ENCODE data around the gene MRGPRD.

The MRGPRD gene

DNA sequence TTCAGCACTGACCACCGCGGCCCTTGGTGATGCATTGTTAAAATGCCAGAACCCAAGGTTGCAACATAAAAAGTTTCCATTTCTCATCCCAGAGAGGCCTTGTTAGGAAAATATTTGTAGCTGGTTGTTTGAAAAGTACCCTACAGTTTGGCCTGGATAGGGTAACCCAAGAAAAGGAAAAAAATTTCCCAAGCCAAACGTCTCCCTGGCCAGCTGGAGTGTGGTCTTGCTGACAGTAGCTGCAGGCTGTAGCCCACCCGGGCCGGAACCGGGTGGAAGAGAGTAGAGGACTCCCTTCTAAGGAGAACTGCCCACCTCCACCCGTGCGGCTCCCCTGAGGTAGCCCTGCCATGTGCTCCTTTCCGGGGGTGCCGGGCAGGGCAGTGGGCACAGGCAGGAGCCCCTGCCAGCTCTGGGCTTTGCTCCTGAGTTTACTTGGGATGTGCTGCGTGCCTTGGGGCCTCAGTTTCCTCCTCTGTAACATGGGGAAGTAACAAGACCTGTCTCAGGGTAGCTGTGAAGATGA is 38.6 kb downstream of the MRGPRD start:
- DNase-seq: no peak

DNA sequence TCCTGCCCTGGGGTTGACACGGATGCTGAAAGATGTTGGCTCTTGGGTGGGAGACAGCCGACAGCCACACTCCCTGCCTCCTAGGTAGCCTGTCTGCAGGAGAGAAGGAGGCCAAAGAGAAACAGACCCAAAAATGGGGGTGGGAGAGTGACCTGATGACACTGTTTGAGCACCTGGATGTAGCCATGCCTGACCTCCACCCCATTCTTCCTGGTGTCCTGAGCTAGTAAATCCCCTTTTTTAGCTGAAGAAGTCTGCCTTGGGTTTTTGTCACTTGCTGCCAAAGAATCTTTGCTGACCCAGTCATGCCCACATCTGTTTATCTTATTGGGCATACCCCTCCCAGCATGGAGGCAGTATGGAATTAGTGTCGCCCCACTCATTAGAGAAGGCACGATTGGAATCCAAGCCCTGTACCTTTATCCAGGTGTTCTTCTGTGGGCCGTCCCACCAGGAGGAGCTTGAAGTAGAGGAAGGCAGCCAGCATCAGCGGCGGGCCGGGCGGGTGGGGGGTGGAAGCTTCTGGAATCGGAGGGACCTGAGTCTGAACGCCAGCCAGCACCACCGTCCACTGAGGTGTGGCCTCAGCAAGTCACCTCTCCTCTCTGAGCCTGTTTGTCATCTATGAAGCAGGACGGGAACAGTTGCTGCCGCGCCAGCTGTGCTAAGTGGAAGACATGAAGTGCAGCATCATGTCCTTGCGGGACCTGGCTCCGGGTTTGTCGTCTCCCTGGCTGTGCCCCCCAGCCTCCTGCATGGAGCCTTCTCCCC is 39.3 kb downstream of the MRGPRD start:
- no peak for DNase-seq

DNA sequence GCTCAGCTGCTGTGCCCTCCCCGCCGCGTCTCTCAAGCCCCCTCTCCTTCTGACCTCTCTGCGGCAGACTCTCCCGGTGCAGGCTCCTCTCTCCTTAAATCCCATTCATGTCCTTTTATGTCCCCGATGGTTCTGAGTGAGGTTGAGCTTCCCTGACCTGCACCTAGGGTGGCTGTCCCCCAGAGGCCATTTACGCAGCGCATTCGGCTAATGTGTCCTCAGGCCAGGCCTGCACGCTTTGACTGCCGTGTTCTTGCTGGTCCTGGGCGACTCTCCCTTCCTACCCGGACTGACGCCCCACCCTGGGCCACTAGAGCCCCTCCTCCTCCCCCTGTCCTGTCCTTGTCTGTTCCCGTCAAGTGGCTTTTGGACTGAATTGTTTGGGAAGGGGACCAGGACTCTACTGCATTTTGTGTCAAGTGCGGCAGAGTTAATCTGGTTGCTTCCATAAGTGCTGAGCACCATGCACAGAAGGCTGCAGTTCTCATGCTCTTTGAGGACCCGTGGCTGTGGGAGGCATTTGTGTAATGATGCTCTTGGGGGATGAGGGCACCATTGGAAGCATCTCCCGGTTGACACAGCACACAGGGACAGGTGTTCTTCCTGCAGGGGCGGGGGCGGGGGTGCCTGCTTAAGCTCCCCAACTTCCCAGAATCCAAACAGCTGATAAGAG is 40.0 kb downstream of the MRGPRD start:
- DNase-seq: no peak

DNA sequence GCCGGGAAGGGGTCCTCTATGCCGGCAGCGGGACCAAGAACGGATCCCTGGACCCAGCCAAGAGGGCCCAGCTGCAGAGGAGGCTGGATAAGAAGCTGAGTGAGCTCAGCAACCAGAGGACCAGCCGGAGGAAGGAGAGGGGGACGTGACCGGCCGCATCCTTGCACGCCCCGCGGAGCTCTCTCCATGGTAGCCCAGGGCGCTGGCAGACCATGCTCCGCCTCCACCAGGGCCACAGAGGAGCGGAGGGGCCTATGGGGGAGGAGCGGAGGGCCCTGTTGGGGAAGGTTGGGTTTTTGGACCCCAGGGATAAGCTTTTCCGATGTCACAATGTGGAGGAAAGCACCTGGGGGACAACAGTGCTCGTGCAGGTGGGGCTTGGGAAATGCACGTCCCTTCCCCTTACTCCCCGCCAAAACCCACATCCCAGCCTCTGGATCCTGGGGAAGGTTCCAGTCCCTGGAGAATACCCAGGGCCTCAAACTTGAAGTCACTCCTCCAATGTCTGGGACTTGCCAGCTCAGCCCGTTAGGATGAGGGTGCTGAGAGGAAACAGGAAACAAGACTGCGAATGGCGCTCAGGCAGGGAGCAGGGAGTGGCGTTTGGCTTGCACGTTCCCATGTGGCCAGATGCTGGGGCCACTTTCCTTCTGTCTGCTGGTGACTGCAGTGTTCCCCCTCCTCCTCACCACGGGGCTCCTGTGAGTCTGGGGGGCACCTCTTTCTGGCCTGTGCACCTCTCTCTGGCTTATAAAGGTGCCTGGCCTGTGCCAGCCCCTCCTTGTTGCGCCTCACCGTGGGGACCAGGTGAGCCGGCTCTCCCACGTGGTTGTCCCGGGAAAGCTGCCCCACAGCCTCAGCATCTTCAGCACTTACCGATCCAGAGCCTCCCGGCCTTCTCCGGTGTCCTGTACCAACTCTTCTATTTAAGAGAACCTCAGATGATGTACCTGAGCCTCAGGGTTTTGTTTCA is 40.9 kb downstream of the MRGPRD start:
- DNase-seq: no peak

DNA sequence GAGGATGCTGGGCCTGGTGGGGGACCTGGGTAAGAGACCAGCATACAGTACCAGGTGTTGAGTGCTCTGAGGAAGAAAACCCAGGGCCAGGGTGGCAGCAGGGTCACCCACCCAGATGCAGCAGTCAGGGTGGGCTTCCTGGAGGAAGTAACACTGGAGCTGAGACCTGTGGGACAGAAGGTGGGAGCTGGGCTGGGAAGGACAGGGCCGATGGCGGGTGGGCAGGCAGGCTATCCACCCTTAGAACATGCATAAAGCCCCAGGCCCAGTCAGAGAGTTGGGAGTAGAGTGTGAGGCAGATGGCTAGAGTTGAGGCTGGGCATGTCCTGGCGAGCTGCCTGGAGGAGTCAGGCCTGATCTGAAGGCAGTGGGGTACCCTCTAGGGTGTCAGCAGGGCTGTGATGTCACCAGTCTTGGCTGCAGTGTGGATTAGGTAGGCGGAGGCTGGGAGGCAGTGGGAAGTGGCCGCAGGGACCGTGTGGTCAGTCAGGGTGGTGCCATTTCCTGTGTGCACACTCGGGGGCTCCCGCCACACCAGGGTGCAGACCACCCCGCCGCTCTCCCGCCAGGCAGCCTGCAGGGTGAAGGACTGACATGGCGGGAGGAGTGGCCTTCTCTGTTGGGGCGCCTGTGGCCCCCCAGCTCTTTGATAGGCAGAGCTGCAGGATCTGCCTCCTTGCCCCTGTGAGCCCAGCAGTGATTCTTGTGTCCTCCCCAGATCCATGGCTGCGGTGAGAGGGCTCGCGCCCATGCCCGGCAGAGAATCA is 41.8 kb downstream of the MRGPRD start:
- no peak for DNase-seq

DNA sequence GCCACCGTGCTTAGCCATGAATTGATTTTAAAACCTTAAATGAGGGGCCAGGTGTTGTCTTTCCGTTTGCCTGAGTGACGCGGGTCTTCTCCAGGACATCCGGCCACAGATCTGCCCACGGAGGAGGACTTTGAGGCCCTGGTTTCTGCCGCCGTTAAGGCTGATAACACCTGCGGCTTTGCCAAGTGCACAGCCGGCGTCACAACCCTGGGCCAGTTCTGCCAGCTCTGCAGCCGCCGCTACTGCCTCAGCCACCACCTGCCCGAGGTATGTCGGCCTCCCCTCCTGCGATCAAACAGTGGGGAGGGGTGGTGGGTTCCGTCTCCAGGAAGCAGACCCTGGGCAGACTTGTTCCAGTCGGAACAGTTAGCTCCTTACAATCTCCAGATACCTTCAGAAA is 42.7 kb downstream of the MRGPRD start:
- DNase-seq: no peak

DNA sequence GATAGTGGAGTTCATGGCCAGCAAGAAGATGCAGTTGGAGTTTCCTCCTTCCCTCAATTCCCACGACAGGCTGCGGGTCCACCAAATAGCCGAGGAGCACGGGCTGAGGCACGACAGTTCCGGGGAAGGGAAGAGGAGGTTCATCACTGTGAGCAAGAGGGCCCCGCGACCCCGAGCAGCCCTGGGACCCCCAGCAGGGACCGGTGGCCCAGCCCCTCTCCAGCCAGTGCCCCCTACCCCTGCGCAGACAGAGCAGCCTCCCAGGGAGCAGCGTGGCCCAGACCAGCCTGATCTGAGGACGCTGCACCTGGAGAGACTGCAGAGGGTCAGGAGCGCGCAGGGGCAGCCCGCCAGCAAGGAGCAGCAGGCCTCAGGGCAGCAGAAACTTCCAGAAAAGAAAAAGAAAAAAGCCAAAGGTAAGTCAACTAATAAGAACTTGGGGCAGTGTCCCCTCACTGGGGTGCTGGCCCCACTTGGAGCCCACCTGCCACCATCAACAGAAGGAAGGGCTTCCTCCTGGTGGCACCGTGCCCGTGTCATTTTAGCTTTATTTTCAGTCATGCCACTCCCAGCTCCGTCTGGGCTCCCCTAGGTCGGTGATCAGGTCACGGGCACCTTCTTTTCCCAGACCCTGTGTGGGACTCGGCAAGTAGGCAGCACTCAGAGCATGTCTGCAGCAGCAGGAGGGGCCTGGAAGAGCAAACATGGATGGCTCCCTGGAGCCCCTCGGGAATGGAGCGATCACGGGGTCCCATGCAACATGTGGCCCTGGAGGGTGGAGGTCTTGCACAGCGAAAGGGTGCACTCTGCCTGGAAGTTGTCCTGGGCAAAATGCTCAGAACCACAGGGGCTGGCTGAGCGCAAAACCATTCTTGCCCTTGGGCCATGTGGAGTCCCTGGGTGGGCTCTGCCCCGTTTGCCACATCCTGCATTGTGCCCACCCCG is 43.8 kb downstream of the MRGPRD start:
- no peak for DNase-seq

DNA sequence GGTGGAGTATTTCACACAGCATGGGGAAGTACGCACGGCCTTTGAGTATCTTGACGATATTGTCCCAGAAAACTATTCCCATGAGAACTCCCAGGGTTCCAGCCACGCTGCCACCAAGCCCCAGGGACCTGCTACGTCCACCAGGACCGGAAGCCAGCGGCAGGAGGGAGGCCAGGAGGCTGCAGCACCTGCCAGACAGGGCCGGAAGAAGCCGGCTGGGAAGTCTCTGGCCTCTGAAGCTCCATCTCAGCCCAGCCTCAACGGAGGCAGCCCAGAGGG is 44.5 kb downstream of the MRGPRD start:
- no peak for DNase-seq

DNA sequence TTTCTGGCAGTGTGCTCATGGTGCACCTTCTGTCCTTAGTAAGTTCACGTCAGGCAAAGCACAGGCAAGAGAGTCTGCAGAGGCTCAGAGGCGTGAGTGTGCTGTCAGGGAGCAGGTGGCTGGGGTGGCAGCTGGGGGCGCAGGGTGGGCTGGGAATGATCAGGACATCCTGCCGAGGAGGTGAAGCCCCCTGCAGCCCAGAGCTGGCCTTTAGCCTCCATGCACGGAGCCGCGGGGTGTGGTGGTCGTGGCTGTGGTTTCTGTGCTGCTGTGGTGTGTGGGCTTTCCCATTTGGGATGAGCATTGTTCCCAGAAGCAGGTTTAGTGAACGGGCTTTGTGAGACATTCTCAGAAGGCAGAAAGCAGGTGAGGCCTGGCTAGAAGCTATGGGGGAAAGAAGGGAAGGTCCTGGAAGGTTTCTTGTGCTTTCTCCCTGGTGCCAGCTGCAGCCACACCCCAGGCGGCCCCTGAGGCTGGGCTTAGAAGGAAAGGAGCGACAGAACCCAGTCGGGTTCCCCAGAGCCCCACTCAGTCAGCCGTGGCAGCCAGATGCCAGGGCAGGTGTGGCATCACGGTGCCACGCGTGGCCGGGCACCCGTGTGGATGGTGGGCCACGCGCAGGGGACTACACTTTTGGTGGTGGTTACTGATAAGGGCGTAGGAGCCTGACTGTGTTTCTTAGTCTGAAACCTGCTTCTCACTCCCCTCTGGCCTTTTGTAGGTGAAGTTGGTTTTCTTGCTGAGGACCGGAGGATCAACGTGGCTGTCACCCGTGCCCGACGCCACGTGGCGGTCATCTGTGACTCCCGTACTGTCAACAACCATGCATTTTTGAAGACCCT is 45.0 kb downstream of the MRGPRD start:
- no peak for DNase-seq

DNA sequence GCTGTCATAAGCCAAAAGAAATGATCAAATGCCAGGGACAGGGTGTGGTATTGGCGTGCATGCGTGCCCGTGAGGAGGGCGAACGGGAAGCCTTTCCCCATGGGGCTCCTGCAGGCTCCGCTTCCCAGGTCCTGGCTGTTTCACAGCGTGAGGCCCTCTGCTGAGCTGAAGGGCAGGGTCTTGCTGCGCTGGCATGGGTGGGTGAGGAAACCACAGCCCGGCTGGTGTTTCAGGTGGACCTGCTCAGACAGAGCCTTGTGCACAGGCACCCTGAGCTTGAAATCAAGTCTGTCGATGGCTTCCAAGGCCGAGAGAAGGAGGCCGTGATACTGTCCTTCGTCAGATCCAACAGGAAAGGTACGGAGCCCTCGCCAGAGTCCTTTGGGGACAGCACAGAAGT is 45.7 kb downstream of the MRGPRD start:
- no peak for DNase-seq

DNA sequence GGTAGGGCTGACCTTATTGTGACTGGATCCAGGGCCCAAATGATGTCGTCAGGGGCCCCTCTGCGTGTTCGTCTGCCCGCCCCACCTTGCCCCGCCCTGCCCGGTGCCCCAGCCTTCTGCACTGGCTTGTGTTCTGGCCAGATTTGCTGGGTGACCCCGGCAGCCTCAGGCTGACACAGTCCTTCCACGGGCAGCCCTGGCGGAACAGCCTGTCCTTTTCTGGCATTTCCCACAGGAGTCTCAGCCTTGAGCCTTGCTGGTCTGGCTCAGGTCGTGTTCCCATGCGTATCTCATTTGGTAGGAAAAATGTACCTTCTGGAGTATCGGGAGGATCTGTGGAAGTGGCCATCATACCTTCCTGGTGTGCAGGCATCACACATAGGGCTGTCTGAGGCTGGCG is 46.1 kb downstream of the MRGPRD start:
- no peak for DNase-seq

DNA sequence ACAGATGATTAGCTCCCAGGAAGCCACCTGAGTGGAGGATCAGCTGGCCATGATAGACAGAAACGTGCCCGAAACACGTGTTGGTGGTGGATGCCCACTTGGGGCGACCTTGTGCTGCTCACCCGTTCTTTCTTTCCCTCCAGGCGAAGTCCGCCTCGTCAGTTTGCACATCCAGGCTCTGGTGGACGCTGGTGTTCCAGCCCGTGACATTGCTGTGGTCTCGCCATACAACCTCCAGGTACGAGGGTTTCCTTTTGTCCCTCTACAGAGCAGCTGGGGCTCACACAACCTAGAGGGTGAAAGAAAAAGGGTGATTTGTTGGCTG is 46.5 kb downstream of the MRGPRD start:
- DNase-seq: no peak

DNA sequence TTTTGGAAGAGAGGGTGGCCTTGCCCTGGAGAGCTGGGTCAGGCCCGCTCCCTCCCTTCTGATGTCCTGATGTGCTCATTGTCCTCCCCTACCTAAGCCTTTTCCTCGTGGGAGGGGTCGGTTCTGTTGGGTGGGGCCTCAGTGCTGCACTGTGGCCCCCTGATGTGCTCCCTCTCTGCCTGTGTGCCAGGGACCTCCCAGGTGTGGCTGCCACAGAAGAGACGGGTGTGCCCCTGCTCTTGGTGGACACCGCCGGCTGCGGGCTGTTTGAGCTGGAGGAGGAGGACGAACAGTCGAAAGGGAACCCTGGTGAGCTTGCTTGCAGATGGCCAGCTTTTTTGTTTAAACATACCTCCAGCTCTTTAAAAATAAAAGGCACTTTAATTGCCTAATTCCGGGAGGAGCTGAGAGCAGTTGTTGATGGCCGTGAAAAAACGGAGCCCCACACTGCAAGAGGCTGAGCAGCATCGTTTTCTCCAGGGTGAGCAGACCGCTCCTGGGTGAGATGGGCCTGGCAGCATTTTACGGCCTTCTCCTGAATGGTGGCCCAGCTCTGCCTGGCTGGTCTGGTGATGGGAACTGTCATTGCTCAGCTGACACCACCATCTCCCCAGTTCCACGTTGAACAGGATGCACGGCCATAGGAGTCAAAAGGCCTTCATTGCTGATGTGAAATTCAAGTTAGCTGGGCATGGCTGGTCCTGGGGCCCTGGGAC is 47.0 kb downstream of the MRGPRD start:
- no peak for DNase-seq

DNA sequence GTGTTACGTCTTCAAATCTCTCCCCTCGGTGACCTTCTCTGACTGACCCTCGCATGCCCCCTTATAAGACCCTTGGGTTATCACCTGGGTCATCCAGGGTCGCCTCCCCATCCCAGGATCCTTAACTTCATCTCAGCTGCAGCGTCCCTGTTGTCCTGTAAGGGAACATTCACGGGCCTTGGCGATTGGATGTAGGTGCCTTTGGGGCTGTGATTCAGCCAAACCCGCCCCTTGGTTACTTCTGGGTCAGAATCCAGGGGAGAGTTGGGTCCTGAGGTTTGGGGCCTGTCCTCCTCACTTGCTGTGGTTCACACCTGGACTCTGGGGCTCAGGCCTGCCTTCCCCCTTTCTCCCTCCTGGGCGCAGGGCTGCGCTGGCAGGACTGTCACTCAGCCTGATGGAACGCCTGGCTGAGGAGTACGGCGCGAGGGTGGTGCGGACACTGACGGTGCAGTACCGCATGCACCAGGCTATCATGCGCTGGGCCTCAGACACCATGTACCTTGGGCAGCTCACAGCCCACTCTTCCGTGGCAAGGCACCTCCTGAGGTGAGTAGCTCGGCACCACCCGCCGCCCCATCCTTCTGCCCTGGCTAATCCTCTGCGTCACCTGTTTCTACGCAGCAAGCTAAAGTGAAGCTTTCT is 47.7 kb downstream of the MRGPRD start:
- DNase-seq: no peak

DNA sequence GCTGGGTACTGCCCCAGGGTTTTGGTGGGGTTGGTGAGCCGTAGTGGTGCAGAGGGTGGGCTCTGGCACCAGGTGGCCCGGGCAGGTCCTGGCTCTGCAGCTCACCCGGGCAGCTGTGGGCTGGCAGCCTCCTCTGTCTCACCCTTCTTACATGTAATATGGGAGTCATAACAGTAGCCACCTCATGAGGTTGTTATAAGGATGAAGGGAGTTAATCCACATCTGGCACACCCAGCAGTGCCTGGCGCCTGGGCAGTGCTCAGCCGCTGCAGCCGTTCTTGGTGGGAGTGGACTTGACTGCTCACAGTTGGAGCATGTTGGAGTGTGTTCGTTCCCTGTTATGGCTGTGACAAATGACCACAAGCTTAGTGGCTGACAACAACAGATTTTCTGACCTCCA is 48.4 kb downstream of the MRGPRD start:
- no peak for DNase-seq

DNA sequence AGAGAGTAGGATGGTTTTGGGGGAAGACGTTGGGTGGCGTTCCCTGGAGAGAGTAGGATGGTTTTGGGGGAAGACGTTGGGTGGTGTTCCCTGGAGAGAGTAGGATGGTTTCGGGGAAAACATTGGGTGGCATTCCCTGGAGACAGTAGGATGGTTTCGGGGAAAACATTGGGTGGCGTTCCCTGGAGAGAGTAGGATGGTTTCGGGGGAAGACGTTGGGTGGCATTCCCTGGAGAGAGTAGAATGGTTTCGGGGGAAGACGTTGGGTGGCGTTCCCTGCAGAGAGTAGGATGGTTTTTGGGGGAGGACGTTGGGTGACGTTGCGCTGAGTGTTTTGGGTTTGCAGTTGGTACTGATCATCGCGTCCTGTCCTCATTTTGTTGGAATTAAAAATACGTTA is 48.9 kb downstream of the MRGPRD start:
- DNase-seq: no peak

DNA sequence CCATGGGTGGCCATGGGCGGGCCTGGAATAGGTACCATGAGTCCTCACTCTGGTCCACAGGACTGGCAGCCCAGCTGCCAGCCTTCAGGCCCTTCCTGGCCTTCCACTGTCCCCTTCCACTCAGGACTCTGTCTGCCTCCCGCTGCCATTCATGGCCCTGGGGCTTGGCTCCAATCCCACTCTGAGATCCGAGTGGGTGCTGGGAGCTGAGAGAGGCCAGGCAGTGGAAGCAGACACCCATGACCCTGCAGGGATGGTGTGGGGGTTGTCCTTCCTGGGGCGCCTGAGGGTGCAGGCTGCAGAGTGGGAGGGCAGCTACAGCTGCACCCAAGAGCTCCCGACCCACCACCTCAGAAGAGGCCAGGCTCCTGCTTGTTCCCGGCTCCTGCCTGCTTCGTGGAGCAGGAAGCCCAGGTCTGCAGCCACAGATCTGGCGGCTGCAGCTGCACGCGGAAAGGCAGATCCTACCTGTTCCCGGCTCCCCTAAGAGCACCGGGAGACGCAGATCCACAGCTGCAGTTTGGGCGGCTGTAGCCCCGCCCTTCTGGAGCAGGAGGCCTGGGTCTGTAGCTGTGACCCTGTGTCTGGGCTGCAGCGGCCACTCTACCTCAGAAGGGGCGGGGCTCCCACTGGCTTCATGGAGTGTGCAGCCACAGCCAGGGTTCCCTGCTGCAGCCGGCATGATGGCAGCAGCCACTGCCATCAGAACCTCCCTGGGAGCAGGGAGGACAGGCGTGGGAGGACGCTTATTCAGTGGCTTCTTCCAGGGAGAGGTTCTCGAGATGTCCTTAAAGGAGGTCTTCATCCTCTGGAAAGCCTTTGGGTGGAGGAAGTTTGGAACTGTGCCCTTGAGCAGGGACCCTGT is 49.6 kb downstream of the MRGPRD start:
- DNase-seq: no peak

Measured in T-helper 2 cell (primary cell).